Measurements from ENCODE around the gene SPOCK2.

DNA sequence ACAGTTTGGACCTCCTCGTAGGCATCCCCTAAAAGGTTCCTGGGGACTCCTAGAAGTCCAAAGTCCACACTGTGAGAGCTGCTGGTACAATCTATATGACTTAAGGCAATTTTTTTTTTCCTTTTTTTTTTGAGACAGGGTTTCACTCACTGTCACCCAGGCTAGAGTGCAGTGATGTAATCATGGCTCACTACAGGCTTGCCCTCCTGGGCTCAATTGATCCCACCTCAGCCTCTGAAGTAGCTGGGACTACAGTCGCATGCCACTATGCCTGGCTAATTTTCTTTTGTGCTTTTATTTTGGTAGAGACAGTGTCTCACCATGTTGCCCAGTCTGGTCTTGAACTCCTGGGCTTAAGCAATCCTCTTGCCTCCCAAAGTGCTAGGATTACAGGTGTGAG lies 4.6 kb upstream of the SPOCK2 start:
- TF ChIP-seq GATA1 (IDR thresholded peaks at IDR 0.05; ENCODE audit: low read depth, low read length), result no peak
- TF ChIP-seq POLR2A (IDR thresholded peaks at IDR 0.05; ENCODE audit: low read length), result no peak

Measured in erythroblast (primary cell).